HepG2 (cell line): Measurements from ENCODE around the gene MIDN. TPM values are rescaled to one million over a fixed set of nuclear protein-coding genes. Genes with fewer than 3 reads are reported as not detected.

Experiments used
- ATF1 ChIP-seq: IDR thresholded peaks from 2 replicates; pipeline ENCODE4 v1.6.1; 2016; ENCODE audit warnings: mild to moderate bottlenecking, control low read depth
- BCL6 ChIP-seq: IDR thresholded peaks from 2 replicates; pipeline ENCODE4 v1.6.1; 2016; ENCODE audit warnings: missing genetic modification reagents, missing compliant biosample characterization
- ETV5 ChIP-seq: IDR thresholded peaks from 2 replicates; pipeline ENCODE4 v1.6.1; 2018; ENCODE audit warnings: missing biosample characterization, missing genetic modification reagents, inconsistent platforms, borderline replicate concordance
- FOXM1 ChIP-seq: sonication (generic); formaldehyde crosslinking; IDR thresholded peaks from 2 replicates; pipeline ENCODE4 v1.5.0; 2020; ENCODE audit warnings: missing genetic modification reagents
- HOXA3 ChIP-seq: sonication (generic); formaldehyde crosslinking; IDR thresholded peaks from 2 replicates; pipeline ENCODE4 v1.5.0; 2020; ENCODE audit warnings: missing genetic modification reagents
- MED13 ChIP-seq: sonication (generic); formaldehyde crosslinking; IDR thresholded peaks from 2 replicates; pipeline ENCODE4 v1.5.0; 2020; ENCODE audit warnings: missing genetic modification reagents
- MEIS2 ChIP-seq: sonication (generic); formaldehyde crosslinking; IDR thresholded peaks from 2 replicates; pipeline ENCODE4 v1.9.0; 2021; ENCODE audit warnings: mild to moderate bottlenecking, missing genetic modification reagents
- NONO ChIP-seq, 2 experiments: fragments of 450-650 bp in 1 of 2; sonication (generic) in 1 of 2; formaldehyde crosslinking in 1 of 2; IDR thresholded peaks in 1 of 2; conservative IDR thresholded peaks in 1 of 2; 2 replicates each; pipeline versions ENCODE4 v1.6.1 to v1.8.0; 2017 to 2022; ENCODE audit warnings: mild to moderate bottlenecking in 1 of 2, missing genetic modification reagents in 1 of 2, moderate library complexity in 1 of 2
- PCBP1 ChIP-seq: fragments of 200-400 bp; formaldehyde crosslinking; IDR thresholded peaks from 2 replicates; pipeline ENCODE4 v1.6.1; 2017; ENCODE audit warnings: mild to moderate bottlenecking, low read depth, low read length, borderline replicate concordance
- RXRB ChIP-seq: IDR thresholded peaks from 2 replicates; pipeline ENCODE4 v1.6.1; 2016; ENCODE audit warnings: borderline replicate concordance, missing genetic modification reagents, missing compliant biosample characterization
- SMAD9 ChIP-seq: sonication (generic); formaldehyde crosslinking; IDR thresholded peaks from 2 replicates; pipeline ENCODE4 v1.5.1; 2020; ENCODE audit warnings: mild to moderate bottlenecking, missing genetic modification reagents
- SRSF9 ChIP-seq: fragments of 200-400 bp; formaldehyde crosslinking; IDR thresholded peaks from 2 replicates; pipeline ENCODE4 v1.6.1; 2018; ENCODE audit warnings: borderline replicate concordance, mild to moderate bottlenecking, low read depth, low read length; ENCODE audit not compliant: insufficient read depth, poor library complexity, severe bottlenecking
- TFDP1 ChIP-seq: IDR thresholded peaks from 2 replicates; pipeline ENCODE4 v1.6.1; 2016; ENCODE audit warnings: missing compliant biosample characterization, missing genetic modification reagents, borderline replicate concordance
- ZNF460 ChIP-seq: sonication (generic); formaldehyde crosslinking; IDR thresholded peaks from 2 replicates; pipeline ENCODE4 v1.5.1; 2020; ENCODE audit warnings: missing genetic modification reagents, mild to moderate bottlenecking, borderline replicate concordance
- ZNF784 ChIP-seq: sonication (generic); formaldehyde crosslinking; IDR thresholded peaks from 2 replicates; pipeline ENCODE4 v1.5.1; 2020; ENCODE audit warnings: missing genetic modification reagents, mild to moderate bottlenecking, borderline replicate concordance
- polyA plus RNA-seq, 8 experiments: library from polyadenylated mRNA; depleted of rRNA in 3 of 8; stranded (reverse) in 7 of 8; unstranded in 1 of 8; fragments of >200 nt; fragmentation: Illumina TruSeq in 4 of 8; extraction: Trizol in 4 of 8; gene quantifications; 2 replicates each; pipeline versions ENCODE4 v1.2.1 to v1.2.3, GENCODE V29; 2011 to 2016; ENCODE audit warnings: low read depth in 4 of 8, missing spikeins in 1 of 8, mixed read lengths in 1 of 8; ENCODE audit not compliant: insufficient read depth in 1 of 8
- total RNA-seq, 5 experiments: library from RNA; depleted of rRNA; stranded (reverse); fragments of >200 nt; fragmentation: Illumina TruSeq; extraction: Trizol; gene quantifications; 2 replicates each; pipeline ENCODE4 v1.2.3, GENCODE V29; 2016; ENCODE audit warnings: low read depth in 1 of 5

The MIDN gene
- total and polyA plus RNA-seq, 2 of the 13 experiments (the other 11 are each of a cell fraction or from before 2014, with no cell fraction given), result 8.4 to 18.0 TPM

DNA sequence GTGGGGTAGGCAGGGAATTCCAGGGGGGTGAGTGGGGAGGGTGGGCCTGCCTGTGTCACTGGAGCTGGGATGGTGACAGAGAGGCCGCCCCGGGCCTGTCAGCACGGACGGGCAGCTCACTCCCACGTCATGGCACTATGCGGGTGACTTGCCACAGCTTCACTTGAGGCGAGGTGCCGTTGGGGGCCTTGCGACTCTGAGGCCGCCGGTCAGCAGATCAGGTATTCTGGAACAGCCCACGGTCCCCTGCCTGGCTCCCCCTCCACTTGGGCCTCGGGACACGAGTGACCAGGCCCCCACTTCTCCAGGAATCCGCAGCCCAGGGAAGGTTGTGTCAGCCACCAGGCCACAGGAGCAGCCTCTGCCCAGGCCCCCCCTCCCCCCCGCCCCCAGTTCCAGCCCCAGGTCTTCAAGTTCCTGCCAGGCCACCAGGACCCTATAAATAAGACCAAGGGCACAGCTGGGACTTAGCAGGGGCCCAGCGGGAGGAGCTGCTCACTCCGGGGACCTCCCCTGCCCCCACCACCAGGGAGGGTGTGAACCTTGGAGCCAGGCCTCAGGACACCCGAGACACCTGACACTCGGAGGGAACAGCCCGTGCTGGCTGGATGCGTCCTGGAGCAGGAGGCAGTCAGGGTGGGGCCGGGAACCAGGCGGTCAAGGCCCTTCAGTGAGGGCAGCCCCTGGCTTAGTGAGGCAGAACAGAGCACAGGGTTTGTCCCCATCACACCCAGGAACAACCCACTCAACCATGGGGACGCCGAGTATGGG, 2.7 kb upstream of the MIDN start (continued):
- TF ChIP-seq ETV5 (peak; percentile 33; the same call in 1 of the 2 replicates), TFDP1 (peak; percentile 64; the same call in 1 of the 2 replicates), BCL6 (peak; percentile 42; the same call in 1 of the 2 replicates), RXRB (CRISPR knock-in tag) (peak; percentile 87), NONO (IDR thresholded peaks at IDR 0.05) (no peak), NONO (CRISPR knock-in tag; conservative IDR thresholded peaks at IDR 0.05) (peak; percentile 85), ZNF460 (no peak), ZNF784 (CRISPR knock-in tag) (peak; percentile 32; the same call in 1 of the 2 replicates), HOXA3 (CRISPR knock-in tag) (peak; percentile 28; the same call in 1 of the 2 replicates), ATF1 (CRISPR knock-in tag) (no peak), MED13 (CRISPR knock-in tag) (no peak; the same call in 1 of the 2 replicates), SMAD9 (CRISPR knock-in tag) (no peak), PCBP1 (no peak), FOXM1 (CRISPR knock-in tag) (no peak), MEIS2 (CRISPR knock-in tag) (peak; percentile 34; the same call in 1 of the 2 replicates), SRSF9 (no peak)
